A204.1 (cell line): ENCODE measurements around the gene MED12L.

Experiments
- FAIRE-seq: peaks from 2 replicates; lab custom pipeline; 2012; peaks lifted over from hg19 to GRCh38; lab: Jason Lieb, UNC

Gene MED12L

DNA sequence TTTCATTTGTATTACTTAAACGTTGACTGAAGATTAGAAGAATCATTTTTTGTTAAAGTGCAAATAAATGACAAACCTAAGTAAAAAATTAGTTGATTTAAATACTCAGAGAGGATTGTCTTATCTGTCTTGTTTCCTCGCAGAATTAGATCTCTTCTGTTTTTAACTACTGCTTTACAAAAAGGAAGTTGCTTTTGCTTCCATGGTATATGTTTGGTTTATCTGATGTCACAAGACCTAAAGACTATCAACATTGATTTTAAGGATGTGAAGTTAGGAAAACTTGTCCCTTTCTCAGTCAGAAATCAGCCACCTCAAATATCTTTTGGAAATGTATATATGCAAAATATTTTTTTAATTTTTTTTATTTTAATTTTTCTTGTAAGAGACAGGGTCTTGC lies 88.9 kb downstream of the MED12L start:
- FAIRE-seq = no peak

DNA sequence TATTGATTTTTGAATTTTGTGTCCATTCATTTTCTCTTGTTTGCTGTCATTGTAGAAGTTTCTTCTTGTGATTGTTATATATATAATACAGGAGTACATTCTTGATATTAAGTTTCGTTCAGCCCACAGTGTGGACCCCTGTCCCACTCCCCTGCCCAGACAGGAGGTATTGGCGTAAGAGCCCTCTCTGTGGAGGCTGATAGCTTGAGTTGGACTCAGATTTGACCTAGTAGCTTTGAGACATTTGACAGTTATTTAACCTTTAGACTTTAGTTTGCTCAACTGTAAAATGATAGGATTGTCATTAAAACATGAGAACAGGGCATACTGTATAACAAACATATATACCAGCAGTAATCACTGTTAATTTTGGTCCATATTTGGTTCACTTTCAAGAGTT lies 90.5 kb downstream of the MED12L start:
- no peak for FAIRE-seq

DNA sequence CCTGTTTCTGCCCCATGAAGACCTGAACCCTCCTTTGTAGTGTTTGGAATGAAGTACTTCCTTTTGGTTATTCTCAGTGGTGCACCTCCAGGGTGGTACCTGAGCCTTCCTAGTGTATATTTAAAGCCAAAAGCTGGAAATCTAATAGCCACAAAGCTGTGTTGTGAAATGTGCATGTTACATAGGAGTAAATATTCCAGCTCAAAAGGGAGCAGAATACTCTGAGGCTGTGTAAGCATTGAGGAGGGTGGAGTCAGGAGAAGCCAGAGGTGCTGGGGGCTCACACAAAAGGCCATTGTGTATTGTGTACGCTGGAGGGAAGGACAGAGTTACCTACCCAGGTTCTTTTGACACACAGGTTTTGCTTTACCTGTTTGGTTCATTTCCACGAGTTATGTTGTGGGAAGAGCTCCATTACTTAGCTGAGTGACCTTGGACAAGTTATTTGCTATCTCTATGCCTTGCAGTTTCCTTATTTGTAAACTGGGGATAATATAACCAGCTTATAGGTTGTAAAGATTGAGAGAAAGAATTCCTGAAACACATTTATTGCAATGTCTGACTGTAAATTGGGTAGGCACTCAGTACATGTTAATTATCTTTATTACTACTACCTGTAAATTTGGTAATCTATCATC lies 92.9 kb downstream of the MED12L start:
- no peak for FAIRE-seq

DNA sequence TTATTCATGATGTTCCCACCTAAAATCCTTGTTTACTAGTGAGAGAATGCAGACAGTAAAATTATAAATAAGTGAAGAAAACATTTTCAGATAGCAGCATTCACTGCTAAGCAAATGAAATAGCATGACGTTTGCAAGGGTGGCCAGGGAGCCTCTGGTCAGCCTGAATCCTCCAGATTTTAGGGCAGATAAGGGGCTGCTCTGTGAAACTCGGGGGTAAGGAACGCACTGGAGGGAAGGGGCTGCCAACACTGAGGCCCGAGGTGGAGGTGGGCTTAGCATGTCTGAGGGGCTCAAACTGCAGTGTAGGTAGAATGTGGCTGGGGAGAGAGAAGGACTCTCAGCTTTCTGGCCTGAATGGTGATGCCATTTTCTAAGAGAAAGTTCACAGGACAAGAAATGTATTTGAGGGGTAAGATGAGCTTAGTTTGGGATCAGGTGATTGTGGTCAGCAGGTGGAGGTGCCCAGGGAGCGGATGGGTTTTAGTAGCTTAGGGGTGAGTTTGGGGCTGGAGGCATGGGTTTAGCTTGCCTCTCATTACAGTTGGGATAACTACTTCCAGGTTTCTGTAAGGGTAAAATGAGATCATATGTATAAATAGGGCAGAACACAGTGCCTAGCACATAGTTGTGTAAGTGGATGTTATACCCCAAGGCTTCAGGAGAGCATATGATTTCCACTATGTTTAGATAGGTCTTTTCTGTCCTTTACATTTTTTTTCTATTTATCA lies 97.0 kb downstream of the MED12L start:
- FAIRE-seq = no peak

DNA sequence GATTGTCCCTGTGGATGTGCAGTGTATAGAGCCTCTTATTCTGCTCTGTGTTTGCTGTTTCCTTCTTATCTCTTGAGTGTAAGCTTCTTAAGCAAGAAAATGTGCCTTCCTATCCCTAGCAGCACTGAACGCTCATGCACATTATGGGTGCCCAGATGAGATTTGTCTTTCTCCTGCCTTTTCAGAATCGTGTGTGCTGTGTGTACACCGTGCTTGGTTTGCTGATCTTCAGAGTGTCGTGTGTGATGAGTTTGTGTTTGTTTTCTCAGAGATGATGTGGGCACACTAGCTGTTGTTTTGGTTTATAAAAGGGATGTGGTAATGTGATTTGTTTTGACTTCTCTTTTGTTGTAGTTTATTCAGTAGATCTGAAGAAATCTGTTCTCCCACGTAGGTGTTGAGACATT lies 97.8 kb downstream of the MED12L start:
- FAIRE-seq = no peak

DNA sequence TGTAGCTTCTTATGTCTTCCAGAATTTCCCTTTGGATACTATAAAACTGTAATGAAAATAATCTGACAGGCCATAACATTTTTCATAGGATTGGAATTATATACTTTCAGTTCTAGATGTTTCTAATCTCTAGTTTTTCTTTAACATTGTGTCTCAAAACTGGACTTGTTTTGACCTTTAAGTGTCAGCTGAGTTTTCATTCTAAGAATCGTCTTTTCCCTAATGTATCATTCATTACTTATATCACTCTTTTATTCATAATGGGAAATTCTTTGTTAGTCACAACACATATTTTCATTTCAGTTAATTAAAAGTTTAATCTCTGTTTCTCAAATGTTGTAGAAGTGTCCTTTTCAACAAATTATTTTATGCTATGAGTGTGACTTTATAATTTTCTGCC lies 105.6 kb downstream of the MED12L start:
- FAIRE-seq = no peak

DNA sequence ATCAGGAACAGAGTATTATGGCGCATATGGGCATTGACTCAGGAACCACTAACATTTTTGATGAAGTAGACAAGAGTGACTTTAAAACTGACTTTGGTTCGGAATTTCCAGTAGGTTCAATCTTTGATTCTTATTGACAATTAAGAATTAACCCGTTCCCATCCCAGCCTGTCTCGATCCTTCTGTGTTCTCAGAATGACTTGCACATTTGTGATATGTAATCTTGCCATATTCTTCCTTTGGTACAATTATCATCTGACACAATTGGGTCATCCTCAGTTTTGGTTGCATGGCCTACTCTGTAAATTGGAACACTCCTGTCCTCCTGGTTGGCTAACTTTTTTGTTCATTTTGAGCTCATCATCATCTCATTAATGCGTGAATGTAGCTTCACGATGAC lies 107.1 kb downstream of the MED12L start:
- no peak for FAIRE-seq

DNA sequence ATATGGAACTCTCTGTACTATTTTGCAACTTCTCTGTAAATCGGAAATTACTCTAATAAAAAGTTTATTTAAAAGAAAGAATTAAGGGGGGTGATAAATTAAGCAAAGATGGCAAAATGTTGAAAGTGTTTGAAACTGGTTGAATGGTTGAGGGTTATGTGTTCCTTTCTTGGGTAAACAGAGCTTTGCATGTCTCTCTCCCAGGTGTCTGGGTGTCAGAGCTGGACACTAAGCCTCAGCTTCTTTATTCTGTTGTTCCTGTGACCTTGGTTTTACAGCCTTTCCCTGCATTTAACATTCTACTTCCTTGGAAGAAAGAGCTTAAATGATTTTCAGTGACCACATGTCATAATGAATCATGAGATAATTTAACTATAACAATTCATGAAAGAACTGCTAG lies 110.4 kb downstream of the MED12L start:
- no peak for FAIRE-seq

DNA sequence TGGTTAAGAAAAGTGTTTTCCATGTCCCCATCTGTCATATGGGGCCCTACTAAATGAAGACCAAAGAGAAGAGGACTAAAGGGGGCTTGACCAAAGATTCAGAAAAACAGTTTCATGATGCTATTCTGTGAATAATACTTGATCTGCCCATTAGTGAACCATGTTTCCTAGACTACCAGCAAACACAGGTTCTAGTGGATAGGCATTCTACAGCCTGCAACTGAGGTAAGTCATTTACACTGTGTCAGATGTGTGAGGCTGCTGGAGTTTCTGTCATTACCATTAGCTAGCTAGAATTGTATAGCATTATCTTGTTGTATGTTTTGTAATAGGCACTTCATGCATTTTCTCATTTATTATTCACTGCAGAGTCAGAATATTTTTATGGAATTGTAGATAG lies 111.0 kb downstream of the MED12L start:
- no peak for FAIRE-seq

DNA sequence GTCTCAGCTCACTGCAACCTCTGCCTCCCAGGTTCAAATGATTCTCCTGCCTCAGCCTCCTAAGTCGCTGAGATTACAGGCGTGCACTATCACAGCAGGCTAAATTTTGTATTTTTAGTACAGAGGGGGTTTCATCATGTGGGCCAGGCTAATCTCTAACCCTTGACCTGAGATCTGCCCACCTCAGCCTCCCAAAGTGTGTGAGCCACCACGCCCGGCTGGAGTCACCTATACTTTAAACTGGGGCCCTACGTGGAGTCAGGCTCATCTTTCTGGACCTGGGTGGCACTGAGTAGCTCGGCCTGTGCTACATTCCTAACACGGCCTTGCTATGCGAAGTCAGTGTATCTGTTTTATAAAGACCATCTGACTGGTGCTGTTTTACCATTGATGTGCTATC lies 111.8 kb downstream of the MED12L start:
- no peak for FAIRE-seq

DNA sequence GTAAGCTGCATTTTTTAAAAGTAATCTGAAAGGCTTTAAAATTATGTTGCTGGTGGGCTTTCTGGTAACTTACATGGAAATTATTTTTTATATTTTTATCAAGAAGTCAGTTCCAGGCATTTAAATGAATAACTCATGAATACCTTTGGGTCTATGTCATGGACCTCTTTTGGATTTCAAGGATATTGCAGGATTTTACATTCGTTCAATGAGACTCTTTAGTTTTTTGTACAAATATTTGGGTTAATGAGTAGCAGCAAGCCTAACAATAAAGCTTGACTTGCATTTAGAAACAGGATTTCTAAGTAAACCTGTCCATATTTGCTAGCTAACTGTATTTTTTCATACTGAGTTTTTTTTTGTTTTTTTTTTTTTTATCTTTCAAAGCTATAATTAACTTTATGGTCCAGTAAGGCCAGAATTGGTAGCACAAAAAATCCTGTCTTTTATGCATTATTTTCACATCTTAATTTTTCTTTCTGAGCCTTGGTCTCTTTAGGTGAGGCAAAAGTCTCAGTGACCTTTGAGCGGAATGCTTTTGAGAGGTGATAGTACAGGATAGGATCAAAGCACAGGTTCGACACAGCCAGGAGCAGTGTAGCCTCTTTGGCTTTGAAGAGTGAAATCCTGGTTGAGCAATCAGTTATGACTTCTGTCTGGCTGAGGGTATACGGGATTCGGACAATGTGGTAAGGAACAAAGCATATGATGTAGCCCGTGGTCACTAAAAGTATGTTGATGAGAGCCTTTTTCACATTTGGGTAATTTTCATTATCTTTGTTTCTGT lies 112.7 kb downstream of the MED12L start:
- FAIRE-seq = no peak

DNA sequence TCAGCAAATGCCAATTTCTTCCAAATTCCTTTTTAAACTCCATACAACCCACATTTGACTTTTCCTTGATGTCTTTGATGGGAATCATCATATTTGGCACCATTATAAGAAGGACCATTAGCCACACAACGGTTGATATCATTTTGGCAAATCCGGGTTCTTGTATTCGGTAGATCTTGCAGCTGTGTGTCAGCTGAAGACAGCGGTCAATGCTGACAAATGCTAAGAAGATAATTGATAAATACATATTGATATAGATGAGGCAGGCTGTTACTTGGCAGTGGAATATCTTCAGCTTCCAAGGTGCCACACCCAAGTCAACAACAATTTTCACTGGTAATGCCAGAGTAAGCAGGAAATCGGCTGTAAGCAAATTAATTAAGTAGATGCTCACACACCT lies 113.4 kb downstream of the MED12L start:
- FAIRE-seq = no peak

DNA sequence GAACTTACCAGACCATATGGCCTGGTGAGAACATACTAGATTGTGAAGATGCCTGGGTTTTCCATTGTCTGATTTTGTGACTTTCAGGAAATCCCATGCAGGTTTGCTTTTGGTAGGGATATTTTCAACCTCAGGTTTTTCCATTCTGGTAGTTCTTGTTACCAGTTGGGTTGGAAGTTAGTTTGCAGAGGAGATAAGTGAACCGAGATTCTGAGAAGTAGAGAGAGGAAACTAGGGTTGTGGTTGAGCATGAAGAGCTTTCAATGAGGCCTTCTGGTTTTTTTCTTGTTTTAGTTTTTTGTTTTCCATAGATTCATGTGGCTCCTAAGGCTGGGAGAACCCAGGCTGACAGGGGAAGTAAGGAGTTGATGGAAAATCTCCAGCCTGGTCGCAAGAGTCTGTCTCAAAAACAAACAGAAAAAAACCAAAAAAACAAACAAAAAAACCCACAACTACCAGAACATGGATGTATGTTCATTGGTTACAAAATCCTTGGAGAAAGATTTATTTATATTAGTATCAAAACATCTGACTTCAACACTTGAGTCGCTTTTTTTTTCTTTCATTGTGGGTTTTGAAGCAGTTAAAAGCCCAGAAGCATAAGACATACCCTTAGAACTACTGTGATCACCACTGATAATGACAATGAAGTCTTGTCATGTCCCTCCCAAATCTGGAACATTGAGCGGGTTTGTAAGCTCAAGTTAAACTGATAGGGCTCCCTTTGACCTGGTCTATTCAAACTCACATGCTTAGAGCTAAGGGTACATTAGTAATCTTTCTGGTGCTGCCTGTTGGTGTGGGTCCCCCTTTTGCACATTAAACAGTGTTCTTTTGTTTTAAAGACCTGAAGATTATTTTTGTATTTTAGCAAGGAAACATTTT lies 114.3 kb downstream of the MED12L start:
- FAIRE-seq = no peak

DNA sequence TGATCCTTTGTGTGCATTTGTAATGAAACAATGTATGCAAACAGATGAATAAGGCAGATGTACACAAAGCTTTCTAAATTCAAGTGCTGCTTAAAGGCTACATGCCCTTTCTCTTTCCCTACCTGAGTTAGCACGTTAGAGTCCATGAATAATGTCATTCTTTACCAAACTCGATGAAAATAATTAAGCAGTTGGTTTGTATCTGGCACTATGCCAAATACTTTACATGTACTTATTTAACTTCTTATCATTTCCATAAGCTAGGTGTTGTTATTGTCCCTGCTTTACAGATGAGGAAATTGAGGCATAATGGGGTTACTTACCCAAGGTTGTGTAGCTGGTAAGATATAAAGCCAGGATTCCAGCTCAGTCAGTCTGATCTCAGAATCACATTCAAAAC lies 115.1 kb downstream of the MED12L start:
- no peak for FAIRE-seq

DNA sequence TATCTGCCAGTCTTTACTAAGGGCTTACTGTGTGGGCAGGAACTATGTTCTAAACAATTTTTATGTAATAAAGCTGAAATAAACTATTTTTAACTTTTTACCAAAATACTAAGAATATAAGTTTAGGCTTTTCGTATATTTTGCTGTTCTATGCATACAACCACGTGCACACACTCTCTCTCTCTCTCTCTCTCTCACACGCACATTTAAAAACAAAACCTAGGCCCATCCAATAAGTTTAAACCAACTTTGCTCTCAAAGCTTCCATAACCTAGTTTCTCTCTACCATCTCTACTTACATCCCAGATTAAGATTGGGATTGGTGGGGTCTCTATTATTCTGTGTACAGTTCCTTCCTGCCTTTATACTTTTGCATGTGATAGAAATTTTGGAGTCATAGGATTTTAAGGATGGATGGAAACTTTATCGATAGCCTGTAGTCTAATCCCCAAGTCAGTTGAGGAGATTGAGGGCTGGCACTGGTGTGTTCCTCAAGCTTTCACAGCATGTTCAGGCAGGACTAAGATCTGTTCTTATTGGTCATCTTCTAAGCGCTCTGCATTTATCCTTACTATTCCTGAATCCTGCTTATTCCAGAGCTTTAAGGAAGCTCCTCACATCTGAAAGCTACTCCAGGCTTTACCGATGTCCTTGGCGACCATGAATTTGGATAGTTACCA lies 115.7 kb downstream of the MED12L start:
- no peak for FAIRE-seq

DNA sequence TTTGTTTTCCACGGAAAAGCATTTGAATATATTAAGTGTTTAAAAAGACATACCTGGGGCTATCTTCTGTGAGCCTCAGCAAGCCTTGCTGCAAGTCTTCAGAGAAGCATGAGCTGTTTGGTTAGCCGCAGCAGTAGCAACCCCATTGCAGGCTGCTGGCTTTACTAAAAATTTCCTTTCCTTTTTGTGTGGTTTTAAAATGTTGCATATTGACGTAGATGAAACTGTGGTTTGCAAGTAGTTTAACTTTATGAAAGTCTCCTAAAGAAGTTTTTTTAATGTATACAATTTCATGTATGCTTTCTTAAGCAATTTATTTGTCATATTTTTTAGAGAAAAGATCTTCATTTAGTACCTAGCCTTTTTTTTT lies 117.6 kb downstream of the MED12L start, which contains the start of gene GPR171:
TSS of gene GPR171 (minus strand) at position 166 of the 370 bp plus-strand sequence. CDS start 3,830 bp downstream, outside the sequence.
- FAIRE-seq = no peak

DNA sequence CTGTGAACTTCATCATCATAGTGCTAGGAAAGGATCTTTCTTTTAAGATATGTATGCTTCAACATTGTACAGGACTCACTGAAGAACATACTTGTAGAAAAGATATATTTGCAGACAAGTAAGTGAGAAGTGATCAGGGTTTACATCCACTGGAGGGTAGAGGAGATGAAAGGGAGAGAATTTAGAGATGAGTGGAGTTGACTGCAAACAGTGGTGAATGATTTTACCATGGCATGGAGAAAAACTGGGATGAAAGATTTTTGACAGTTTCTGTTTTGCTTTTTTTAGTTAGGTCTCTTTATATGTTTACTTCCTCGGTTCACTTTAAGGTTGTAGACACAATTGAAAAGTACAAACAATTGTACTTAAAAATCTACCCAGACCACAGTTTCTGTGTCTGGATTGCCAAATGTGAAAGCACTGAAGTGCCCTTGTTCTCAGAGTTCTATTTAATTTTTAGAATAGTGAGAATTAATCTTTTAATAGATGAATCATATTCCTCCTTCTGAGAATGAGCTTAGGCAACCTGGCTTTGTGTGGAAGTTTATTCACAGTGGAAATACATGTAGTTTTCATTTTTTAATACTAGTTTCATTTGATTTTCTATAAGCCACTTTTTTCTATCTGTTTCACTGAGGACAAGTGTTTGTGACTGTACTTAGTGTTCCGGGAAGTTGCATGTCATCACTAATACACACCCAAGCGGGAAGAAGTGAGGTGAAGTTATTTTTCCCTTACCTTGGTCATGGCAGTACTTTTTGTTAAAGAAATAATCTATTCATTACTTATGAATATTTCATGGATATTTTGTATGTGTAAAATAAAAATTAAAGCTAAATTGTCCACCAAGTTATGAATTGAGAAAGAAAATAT lies 119.3 kb downstream of the MED12L start:
- FAIRE-seq = no peak

DNA sequence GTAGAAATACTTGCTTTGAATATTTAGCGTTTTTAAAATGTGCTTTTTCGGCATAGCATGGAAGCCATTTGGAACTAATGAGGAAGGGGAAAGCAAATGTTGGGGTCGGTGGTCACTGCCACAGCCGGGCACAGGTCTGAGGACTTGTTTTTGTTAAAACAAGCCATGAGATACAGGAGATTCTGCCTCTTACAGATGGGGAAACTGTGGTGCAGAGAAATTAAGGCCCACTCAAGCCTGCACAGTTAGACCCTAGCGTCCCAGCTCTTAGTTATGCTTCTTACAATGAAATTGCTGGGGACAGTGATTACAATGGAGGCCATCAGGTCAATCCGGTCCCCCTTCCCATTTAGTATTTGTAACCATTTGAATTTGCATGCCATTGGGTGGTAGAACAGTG lies 120.0 kb downstream of the MED12L start:
- FAIRE-seq = no peak

DNA sequence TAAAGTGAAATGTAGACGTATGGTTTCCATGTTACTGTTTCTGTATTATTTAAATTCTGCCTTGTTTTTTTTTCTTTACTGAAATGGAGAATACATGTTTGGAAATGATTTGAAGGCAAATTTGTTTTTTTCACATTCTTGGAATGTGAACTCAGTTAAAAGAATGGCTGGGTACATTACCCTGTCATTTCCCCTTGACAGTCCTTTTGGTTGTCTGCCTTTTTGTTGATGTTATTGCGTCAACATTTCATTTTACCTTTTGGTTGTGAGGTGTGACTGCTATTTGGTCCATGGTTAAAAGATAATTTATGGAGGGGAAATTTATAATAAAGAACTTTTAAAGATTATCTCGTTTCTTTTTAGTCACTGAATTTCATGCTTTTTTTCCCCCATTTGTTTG lies 120.7 kb downstream of the MED12L start:
- FAIRE-seq = no peak

DNA sequence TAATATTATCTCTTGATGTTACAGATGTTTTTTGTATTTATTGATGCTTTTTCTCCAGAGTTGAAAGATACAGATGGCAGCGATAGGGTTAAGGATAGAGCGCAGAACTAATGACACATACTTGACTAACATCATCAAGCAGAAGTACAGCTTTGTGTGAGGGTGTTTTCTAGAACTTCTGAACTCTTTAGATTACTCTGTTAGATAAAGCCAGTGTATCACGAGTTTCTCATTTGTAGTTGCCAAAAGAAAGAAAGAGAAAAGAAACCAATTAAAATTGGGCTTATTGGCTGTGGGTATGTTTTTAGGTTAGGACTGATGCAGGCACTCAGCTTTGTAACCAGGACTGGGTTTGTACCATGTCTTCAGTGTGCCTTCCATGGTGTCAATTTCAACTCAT lies 124.2 kb downstream of the MED12L start:
- no peak for FAIRE-seq
